A549 (cell line): Measurements from ENCODE around the gene MYH14. TPM values are rescaled to one million over a fixed set of nuclear protein-coding genes. Genes with fewer than 3 reads are reported as not detected.

Experiments used
- ATAC-seq, 2 experiments: fragments of 200-7000 bp in 1 of 2; fragments of >200 bp in 1 of 2; cut with Nextera tagmentation in 1 of 2; cut with Tn5 transposase in 1 of 2; 3 replicates each; pipeline versions ENCODE4 v1.8.0 to v1.9.1; 2018 to 2020; ENCODE audit warnings: mild to moderate bottlenecking in 1 of 2, moderate library complexity in 1 of 2
- CTCF ChIA-PET: fragments of 300-600 bp; sonication (Branson Sonifier 250); formaldehyde crosslinking; extraction: SDS; loops from one replicate; lab custom pipeline; 2021; ENCODE audit warnings: antibody characterized with exemption, inconsistent platforms; lab: Yijun Ruan, JAX
- POLR2A ChIA-PET: fragments of 350-600 bp; formaldehyde crosslinking; extraction: SDS; loops from one replicate; lab custom pipeline; 2021; ENCODE audit warnings: antibody characterized with exemption, inconsistent platforms; lab: Yijun Ruan, JAX
- DNase-seq, 2 experiments: peaks; one replicate each; pipeline versions ENCODE4 v3.0.0 to v3.0.0-alpha.2; 2011 to 2016; ENCODE audit warnings: low read depth in 1 of 2, low spot score in 1 of 2
- FAIRE-seq: peaks from 2 replicates; lab custom pipeline; 2011; peaks lifted over from hg19 to GRCh38; lab: Jason Lieb, UNC
- H3K27ac ChIP-seq, 2 experiments: fragments of >200 bp; sonication (Bioruptor Twin); formaldehyde crosslinking; 3 replicates each; pipeline ENCODE4 v1.5.1; 2016 to 2017
- H3K4me1 ChIP-seq: fragments of >200 bp; sonication (Bioruptor Twin); formaldehyde crosslinking; 3 replicates; pipeline ENCODE4 v1.6.1; 2016
- H3K4me2 ChIP-seq: fragments of >200 bp; sonication (Bioruptor Twin); formaldehyde crosslinking; 3 replicates; pipeline ENCODE4 v1.6.1; 2016
- H3K4me3 ChIP-seq: fragments of >200 bp; sonication (Bioruptor Twin); formaldehyde crosslinking; 3 replicates; pipeline ENCODE4 v1.5.1; 2016
- H3K9me3 ChIP-seq: fragments of >200 bp; sonication (Bioruptor Twin); formaldehyde crosslinking; 3 replicates; pipeline ENCODE4 v1.6.1; 2016
- ATOH8 ChIP-seq: fragments of 250-450 bp; sonication (Bioruptor Pico); IDR thresholded peaks from 2 replicates; pipeline ENCODE4 v1.5.0; 2020; ENCODE audit warnings: low read depth, mild to moderate bottlenecking, moderate library complexity
- BHLHE40 ChIP-seq: IDR thresholded peaks from 2 replicates; pipeline ENCODE4 v1.6.1; 2012; ENCODE audit warnings: low read depth, low read length, inconsistent platforms
- CHD4 ChIP-seq: fragments of 200-600 bp; sonication (generic); IDR thresholded peaks from 2 replicates; pipeline ENCODE4 v1.6.1; 2016; ENCODE audit warnings: antibody characterized with exemption, mild to moderate bottlenecking, borderline replicate concordance
- CTCF ChIP-seq: fragments of >200 bp; sonication (Bioruptor Twin); formaldehyde crosslinking; IDR thresholded peaks from 3 replicates; pipeline ENCODE4 v1.5.1; 2016
- E2F6 ChIP-seq: IDR thresholded peaks from 2 replicates; pipeline ENCODE4 v1.6.1; 2012; ENCODE audit warnings: low read depth, borderline replicate concordance
- EHF ChIP-seq: fragments of 250-450 bp; sonication (Bioruptor Pico); IDR thresholded peaks from 2 replicates; pipeline ENCODE4 v1.5.0; 2020; ENCODE audit warnings: mild to moderate bottlenecking
- EP300 ChIP-seq, 2 experiments: fragments of >200 bp; sonication (Bioruptor Twin); formaldehyde crosslinking; IDR thresholded peaks; 2 replicates in 1 of 2; 3 replicates in 1 of 2; pipeline ENCODE4 v1.6.1; 2016 to 2017
- GATA3 ChIP-seq: IDR thresholded peaks from 2 replicates; pipeline ENCODE4 v1.6.1; 2012; ENCODE audit warnings: borderline replicate concordance
- HES2 ChIP-seq: fragments of >200 bp; sonication (Bioruptor Twin); formaldehyde crosslinking; IDR thresholded peaks from 2 replicates; pipeline ENCODE4 v1.6.1; 2016
- HMGXB4 ChIP-seq: fragments of 250-450 bp; sonication (Bioruptor Pico); IDR thresholded peaks from 2 replicates; pipeline ENCODE4 v1.5.0; 2021; ENCODE audit warnings: mild to moderate bottlenecking, moderate library complexity, borderline replicate concordance
- HOXB5 ChIP-seq: fragments of 250-450 bp; sonication (Bioruptor Pico); IDR thresholded peaks from 2 replicates; pipeline ENCODE4 v1.5.0; 2020; ENCODE audit warnings: mild to moderate bottlenecking, moderate library complexity
- JUNB ChIP-seq: fragments of >200 bp; sonication (Bioruptor Twin); formaldehyde crosslinking; IDR thresholded peaks from 2 replicates; pipeline ENCODE4 v1.6.1; 2016
- KDM5A ChIP-seq: fragments of 200-600 bp; sonication (generic); IDR thresholded peaks from 2 replicates; pipeline ENCODE4 v1.6.1; 2016; ENCODE audit warnings: antibody characterized with exemption, mild to moderate bottlenecking
- MAFK ChIP-seq: fragments of 450-650 bp; IDR thresholded peaks from 2 replicates; pipeline ENCODE4 v1.6.1; 2014; ENCODE audit not compliant: partially characterized antibody
- MAZ ChIP-seq: fragments of 150-350 bp; IDR thresholded peaks from 2 replicates; pipeline ENCODE4 v1.6.1; 2014; ENCODE audit warnings: antibody characterized with exemption, low read depth, low read length, borderline replicate concordance
- MYC ChIP-seq: IDR thresholded peaks from 2 replicates; pipeline ENCODE4 v1.6.1; 2012; ENCODE audit warnings: mild to moderate bottlenecking, inconsistent platforms, low read length, improper control_type of control experiment, borderline replicate concordance
- RAD21 ChIP-seq, 2 experiments: fragments of >200 bp in 1 of 2; sonication (Bioruptor Twin) in 1 of 2; formaldehyde crosslinking in 1 of 2; IDR thresholded peaks in 1 of 2; conservative IDR thresholded peaks in 1 of 2; 2 replicates in 1 of 2; 3 replicates in 1 of 2; pipeline ENCODE4 v1.6.1; 2012 to 2018; ENCODE audit warnings: inconsistent platforms in 1 of 2
- REST ChIP-seq: fragments of 200-600 bp; sonication (generic); IDR thresholded peaks from 2 replicates; pipeline ENCODE4 v1.6.1; 2016; ENCODE audit warnings: antibody characterized with exemption, mild to moderate bottlenecking, moderate library complexity
- SMC3 ChIP-seq: fragments of >200 bp; sonication (Bioruptor Twin); formaldehyde crosslinking; IDR thresholded peaks from 3 replicates; pipeline ENCODE4 v1.6.1; 2018; ENCODE audit warnings: inconsistent platforms
- TFCP2L1 ChIP-seq: fragments of 250-450 bp; sonication (Bioruptor Pico); IDR thresholded peaks from 2 replicates; pipeline ENCODE4 v1.5.0; 2021; ENCODE audit warnings: mild to moderate bottlenecking
- TP53 ChIP-seq: fragments of 250-450 bp; sonication (Bioruptor Pico); IDR thresholded peaks from 2 replicates; pipeline ENCODE4 v1.5.0; 2021; ENCODE audit warnings: mild to moderate bottlenecking, moderate library complexity
- ZC3H11A ChIP-seq: fragments of 450-650 bp; IDR thresholded peaks from 2 replicates; pipeline ENCODE4 v1.6.1; 2014; ENCODE audit warnings: antibody characterized with exemption, mild to moderate bottlenecking
- ZNF302 ChIP-seq: fragments of 250-450 bp; sonication (Bioruptor Pico); IDR thresholded peaks from 2 replicates; pipeline ENCODE4 v1.9.0; 2021; ENCODE audit warnings: inconsistent platforms, mild to moderate bottlenecking, moderate library complexity
- ZSCAN20 ChIP-seq: fragments of 250-450 bp; sonication (Bioruptor Pico); IDR thresholded peaks from 2 replicates; pipeline ENCODE4 v1.8.0; 2022; ENCODE audit warnings: mild to moderate bottlenecking, moderate library complexity
- WGBS: methylation state at CpG from one replicate; pipeline ENCODE4 v1.1.6; 2017; ENCODE audit errors: missing lambda C conversion rate; 5-methylcytosine and 5-hydroxymethylcytosine counted together
- polyA plus RNA-seq, 4 experiments: library from polyadenylated mRNA; depleted of rRNA in 3 of 4; stranded (reverse); fragments of >200 nt; fragmentation: RNase III in 1 of 4; extraction: RNeasy Plus Mini Kit Qiagen cat#74134 plus additional on column Dnase treatment in 1 of 4; gene quantifications; 2 replicates in 3 of 4; 3 replicates in 1 of 4; pipeline ENCODE4 v1.2.3, GENCODE V29; 2011 to 2017

The MYH14 gene
- polyA plus RNA-seq, 2 of the 4 experiments (the other 2 are of a cell fraction), result 4.0 to 7.0 TPM

- TF ChIP-seq CTCF (no peak), KDM5A (no peak), ZC3H11A (no peak)
These were observed 77.6 kb downstream of the MYH14 start (continued) for GRCh38 chr19:50280983-50281382.

GRCh38 chr19:50281491-50281890 is 78.1 kb downstream of the MYH14 start:
- DNase-seq (no peak), ATAC-seq (no peak), FAIRE-seq (no peak)
- 90% methylated on average over 22 of the region's 22 CpGs for WGBS
- Histone ChIP-seq H3K4me3 (no peak overlapping the region), H3K27ac (no peak overlapping the region), H3K4me2 (no peak overlapping the region), H3K9me3 (peaks cover 21% of the 10 kb centered on the region), H3K4me1 (no peaks in the 10 kb centered on the region)
- ChIA-PET POLR2A (no interaction called here), CTCF (interaction anchor here (0.8 to 2.4 kb wide), 3 partner anchors 22 to 134 kb away, joined by 3 to 9 read pairs (median 4); no protein-coding TSS in a partner anchor)
- TF ChIP-seq HMGXB4 (CRISPR knock-in tag) (no peak), GATA3 (no peak), MAZ (no peak), E2F6 (no peak), JUNB (no peak), TP53 (CRISPR knock-in tag) (no peak), ZNF302 (CRISPR knock-in tag) (no peak), HES2 (no peak), MYC (no peak), ATOH8 (CRISPR knock-in tag) (no peak)

- WGBS, result 48% methylated on average over 2 of the region's 2 CpGs
- TF ChIP-seq SMC3 (no peak), RAD21 (conservative IDR thresholded peaks at IDR 0.05 in 1 of 2, IDR thresholded peaks at IDR 0.05 in 1 of 2) (no peak), EP300 (IDR thresholded peaks at IDR 0.05) (no peak), ATOH8 (CRISPR knock-in tag) (no peak), TFCP2L1 (CRISPR knock-in tag) (no peak), EHF (CRISPR knock-in tag) (no peak), HES2 (no peak), HOXB5 (CRISPR knock-in tag) (no peak), ZSCAN20 (CRISPR knock-in tag) (no peak), CHD4 (no peak), REST (no peak), MAFK (no peak), BHLHE40 (no peak), TP53 (CRISPR knock-in tag) (no peak), ZNF302 (CRISPR knock-in tag) (no peak)
These were observed 82.4 kb downstream of the MYH14 start for GRCh38 chr19:50285833-50286232.

More at GRCh38 chr19:50285833-50286232, 82.4 kb downstream of the MYH14 start:
- CTCF ChIA-PET, result interaction anchor here (1.1 kb wide), 1 partner anchor 16 kb away, joined by 3 read pairs; no protein-coding TSS in a partner anchor
- Histone ChIP-seq H3K4me2 (no peak overlapping the region), H3K27ac (no peak overlapping the region), H3K9me3 (peaks cover 40% of the 10 kb centered on the region), H3K4me1 (no peaks in the 10 kb centered on the region), H3K4me3 (no peak overlapping the region)
- ATAC-seq (no peak), FAIRE-seq (peak; percentile 83), DNase-seq (no peak)
- POLR2A ChIA-PET, result no interaction called here
